ENCODE results near the gene DLST. TPM values are rescaled to one million over a fixed set of nuclear protein-coding genes. Genes with fewer than 3 reads are reported as not detected.

Gene DLST
- total and polyA plus RNA-seq, 4 donors: 47.7 to 86.2 (median 65.8) TPM

DNA sequence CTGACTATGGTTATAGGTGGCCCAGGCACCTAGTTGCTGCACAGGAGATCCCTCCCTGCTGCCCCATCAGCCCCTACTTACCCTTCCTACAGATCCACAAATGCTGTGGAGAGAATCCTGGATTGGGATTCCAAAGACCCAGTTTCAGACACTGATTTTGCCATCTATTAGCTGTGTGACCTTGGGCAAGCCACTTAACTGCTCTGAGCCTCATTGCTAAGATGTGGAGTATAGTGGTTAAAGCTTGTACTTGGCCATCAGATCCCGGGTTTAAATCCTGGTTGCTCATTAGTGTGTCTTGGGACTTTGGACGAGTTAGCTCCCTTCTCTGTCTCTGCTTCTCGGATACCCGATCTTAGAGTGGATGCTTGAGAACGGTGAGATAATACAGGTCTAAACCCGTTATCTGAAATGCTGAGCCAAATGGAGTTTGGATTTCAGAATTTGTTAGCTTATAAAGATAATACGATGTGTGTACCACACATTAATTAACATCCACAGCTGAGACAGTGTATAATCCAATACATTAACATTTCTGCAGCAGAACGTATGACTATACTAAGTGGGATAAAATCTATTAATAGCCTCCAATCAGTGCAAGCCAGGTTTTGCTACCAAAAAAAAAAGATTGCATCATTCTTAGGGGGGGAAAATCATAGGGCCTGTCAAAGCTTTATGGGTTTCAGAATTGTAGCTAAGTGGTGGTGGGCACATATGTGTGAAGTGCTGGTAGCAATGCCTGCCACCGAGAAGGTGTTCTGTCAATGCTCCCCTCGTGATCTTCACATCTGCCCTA lies 21.8 kb upstream of the DLST start:
- no peaks in the 10 kb centered on the region for H3K9me3 ChIP-seq (ENCODE audit: control insufficient read depth, insufficient read depth, low read length)
- no peak overlapping the region for H3K27ac ChIP-seq (ENCODE audit: low read depth, low read length)
- H3K4me1 ChIP-seq (ENCODE audit: control insufficient read depth, insufficient read depth, low read length): no peaks in the 10 kb centered on the region
- no peak overlapping the region for H3K4me3 ChIP-seq (ENCODE audit: low read depth, low read length)
- WGBS (ENCODE audit: insufficient coverage): 73% methylated on average over 2 of the region's 10 CpGs
- DNase-seq (ENCODE audit: low read depth in 4 of 6, low spot score in 6 of 6): no peak
- H3K27me3 ChIP-seq (ENCODE audit: control insufficient read depth, insufficient read depth, low read length): no peaks in the 10 kb centered on the region
- H3K36me3 ChIP-seq (ENCODE audit: control insufficient read depth, insufficient read depth, low read length): no peaks in the 10 kb centered on the region

- H3K4me1 ChIP-seq (ENCODE audit: control insufficient read depth, insufficient read depth, low read length): no peaks in the 10 kb centered on the region
- no peaks in the 10 kb centered on the region for H3K36me3 ChIP-seq (ENCODE audit: control insufficient read depth, insufficient read depth, low read length)
- peak; percentile 56 to 92 (median 75) for DNase-seq (ENCODE audit: low read depth in 4 of 6, low spot score in 6 of 6)
- no peak overlapping the region for H3K27ac ChIP-seq (ENCODE audit: low read depth, low read length)
- H3K4me3 ChIP-seq (ENCODE audit: low read depth, low read length): no peak overlapping the region
- WGBS (ENCODE audit: insufficient coverage): 24% methylated on average over 6 of the region's 7 CpGs
- no peaks in the 10 kb centered on the region for H3K27me3 ChIP-seq (ENCODE audit: control insufficient read depth, insufficient read depth, low read length)
- H3K9me3 ChIP-seq (ENCODE audit: control insufficient read depth, insufficient read depth, low read length): no peaks in the 10 kb centered on the region
Observed at GRCh38 chr14:74860899-74861733, 20.6 kb upstream of the DLST start.

DNA sequence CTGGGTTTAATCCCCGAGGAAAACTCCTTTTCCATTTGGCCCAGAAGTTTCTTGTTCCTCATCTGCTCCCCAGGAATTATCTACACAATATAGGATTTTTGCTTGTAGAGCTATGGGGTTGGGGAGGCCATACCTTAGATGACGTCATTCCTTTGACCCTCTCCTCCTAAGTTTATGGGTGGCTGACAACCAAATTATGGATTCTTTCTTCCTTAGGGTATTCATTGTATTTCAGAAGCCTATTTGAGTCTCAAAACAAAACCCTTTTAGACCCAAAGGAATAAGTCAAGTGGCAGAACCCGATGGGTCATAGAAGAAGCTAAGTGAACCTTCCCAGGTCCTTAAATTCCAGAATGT lies 20.0 kb upstream of the DLST start:
- Histone ChIP-seq H3K27me3 (ENCODE audit: control insufficient read depth, insufficient read depth, low read length) (no peaks in the 10 kb centered on the region), H3K27ac (ENCODE audit: low read depth, low read length) (no peak overlapping the region), H3K9me3 (ENCODE audit: control insufficient read depth, insufficient read depth, low read length) (no peaks in the 10 kb centered on the region), H3K36me3 (ENCODE audit: control insufficient read depth, insufficient read depth, low read length) (no peaks in the 10 kb centered on the region), H3K4me3 (ENCODE audit: low read depth, low read length) (no peak overlapping the region), H3K4me1 (ENCODE audit: control insufficient read depth, insufficient read depth, low read length) (no peaks in the 10 kb centered on the region)
- 83% methylated on average over 1 of the region's 3 CpGs for WGBS (ENCODE audit: insufficient coverage)
- DNase-seq (ENCODE audit: low read depth in 4 of 6, low spot score in 6 of 6): no peak

DNA sequence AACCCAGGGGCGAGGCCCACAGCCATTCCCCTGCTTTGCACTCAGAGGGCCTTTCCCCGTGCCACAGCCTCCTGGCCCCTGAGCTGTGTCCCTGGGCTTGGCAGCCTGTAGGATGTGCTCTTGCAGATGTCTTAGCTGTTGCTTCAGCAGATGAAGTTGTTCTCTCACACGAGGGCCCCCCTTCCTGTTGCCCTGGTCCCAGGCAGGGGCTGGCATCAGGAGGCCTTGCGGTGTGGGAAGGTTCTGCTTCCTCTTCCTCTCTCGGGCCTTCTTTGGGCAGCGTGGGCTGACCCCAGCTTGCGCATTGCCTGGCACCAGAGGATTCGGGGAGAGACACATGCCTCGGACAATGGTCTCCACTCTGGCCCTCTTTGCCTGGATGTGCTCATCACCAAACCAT lies 18.4 kb upstream of the DLST start:
- H3K4me1 ChIP-seq (ENCODE audit: control insufficient read depth, insufficient read depth, low read length): no peaks in the 10 kb centered on the region
- no peaks in the 10 kb centered on the region for H3K27me3 ChIP-seq (ENCODE audit: control insufficient read depth, insufficient read depth, low read length)
- H3K9me3 ChIP-seq (ENCODE audit: control insufficient read depth, insufficient read depth, low read length): no peaks in the 10 kb centered on the region
- H3K4me3 ChIP-seq (ENCODE audit: low read depth, low read length): no peak overlapping the region
- DNase-seq (ENCODE audit: low read depth in 4 of 6, low spot score in 6 of 6): no peak
- 85% methylated on average over 9 of the region's 9 CpGs for WGBS (ENCODE audit: insufficient coverage)
- H3K27ac ChIP-seq (ENCODE audit: low read depth, low read length): no peak overlapping the region
- H3K36me3 ChIP-seq (ENCODE audit: control insufficient read depth, insufficient read depth, low read length): no peaks in the 10 kb centered on the region

- Histone ChIP-seq H3K9me3 (ENCODE audit: control insufficient read depth, insufficient read depth, low read length) (no peaks in the 10 kb centered on the region), H3K27ac (ENCODE audit: low read depth, low read length) (no peak overlapping the region), H3K27me3 (ENCODE audit: control insufficient read depth, insufficient read depth, low read length) (no peaks in the 10 kb centered on the region), H3K36me3 (ENCODE audit: control insufficient read depth, insufficient read depth, low read length) (no peaks in the 10 kb centered on the region), H3K4me3 (ENCODE audit: low read depth, low read length) (no peak overlapping the region), H3K4me1 (ENCODE audit: control insufficient read depth, insufficient read depth, low read length) (no peaks in the 10 kb centered on the region)
- 94% methylated on average over 4 of the region's 9 CpGs for WGBS (ENCODE audit: insufficient coverage)
- DNase-seq (ENCODE audit: low read depth in 4 of 6, low spot score in 6 of 6): no peak
Observed at GRCh38 chr14:74864198-74864597, 17.5 kb upstream of the DLST start.

DNA sequence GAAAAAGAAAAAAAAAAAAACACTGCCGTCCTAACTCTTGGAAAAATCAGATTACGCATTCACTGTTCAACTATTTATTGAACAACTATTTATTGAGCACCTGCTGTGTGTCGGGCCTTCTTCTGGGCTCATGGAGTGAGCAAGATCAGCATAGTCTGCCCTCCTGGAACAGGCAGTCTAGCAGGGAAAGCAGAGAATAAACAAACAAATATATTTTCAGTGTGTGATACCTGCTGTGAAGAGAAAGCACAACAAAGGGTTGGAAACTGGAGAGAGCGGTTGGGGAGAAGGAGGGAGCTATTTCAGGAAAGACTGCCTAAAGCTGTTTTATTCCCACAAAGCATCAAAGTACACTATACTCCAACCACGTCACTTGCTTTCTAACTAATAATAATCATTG lies 16.6 kb upstream of the DLST start:
- H3K4me1 ChIP-seq (ENCODE audit: control insufficient read depth, insufficient read depth, low read length): no peaks in the 10 kb centered on the region
- no CpG with 5 or more reads among the region's 5 CpGs for WGBS (ENCODE audit: insufficient coverage)
- no peaks in the 10 kb centered on the region for H3K36me3 ChIP-seq (ENCODE audit: control insufficient read depth, insufficient read depth, low read length)

GRCh38 chr14:74866708-74867389 lies 14.9 kb upstream of the DLST start:
- WGBS (ENCODE audit: insufficient coverage): 75% methylated on average over 3 of the region's 3 CpGs
- Histone ChIP-seq H3K27ac (ENCODE audit: low read depth, low read length) (no peak overlapping the region), H3K4me3 (ENCODE audit: low read depth, low read length) (no peak overlapping the region), H3K36me3 (ENCODE audit: control insufficient read depth, insufficient read depth, low read length) (no peaks in the 10 kb centered on the region), H3K27me3 (ENCODE audit: control insufficient read depth, insufficient read depth, low read length) (no peaks in the 10 kb centered on the region), H3K9me3 (ENCODE audit: control insufficient read depth, insufficient read depth, low read length) (no peaks in the 10 kb centered on the region), H3K4me1 (ENCODE audit: control insufficient read depth, insufficient read depth, low read length) (no peaks in the 10 kb centered on the region)
- no peak for DNase-seq (ENCODE audit: low read depth in 4 of 6, low spot score in 6 of 6)

More for the DNA sequence above, 16.6 kb upstream of the DLST start:
- Histone ChIP-seq H3K27ac (ENCODE audit: low read depth, low read length) (no peak overlapping the region), H3K27me3 (ENCODE audit: control insufficient read depth, insufficient read depth, low read length) (no peaks in the 10 kb centered on the region), H3K4me3 (ENCODE audit: low read depth, low read length) (no peak overlapping the region), H3K9me3 (ENCODE audit: control insufficient read depth, insufficient read depth, low read length) (no peaks in the 10 kb centered on the region)
- peak in 1 of 6 donors; percentile 43 for DNase-seq (ENCODE audit: low read depth in 4 of 6, low spot score in 6 of 6)

DNA sequence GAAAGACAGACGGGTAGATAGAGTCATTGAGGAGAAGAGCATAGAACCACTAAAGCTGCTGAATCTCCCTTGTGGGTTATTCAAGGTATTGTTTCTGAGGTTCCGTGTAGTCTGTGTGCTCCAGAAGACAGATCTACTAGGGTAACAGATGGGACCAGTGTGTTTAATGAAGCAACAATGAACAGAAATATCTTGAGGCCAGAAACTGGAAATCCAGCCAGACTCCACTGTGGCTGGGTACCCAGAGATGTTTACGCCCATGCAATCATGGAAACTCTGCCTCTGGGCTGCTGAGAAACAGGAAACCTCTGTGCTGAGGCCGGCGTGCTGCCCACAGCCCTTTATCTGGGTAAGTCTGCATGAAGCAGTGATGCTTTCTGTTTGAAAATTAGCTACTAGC lies 14.0 kb upstream of the DLST start:
- peak in 2 of 6 donors; percentile 46 to 53 for DNase-seq (ENCODE audit: low read depth in 4 of 6, low spot score in 6 of 6)
- Histone ChIP-seq H3K9me3 (ENCODE audit: control insufficient read depth, insufficient read depth, low read length) (no peaks in the 10 kb centered on the region), H3K27me3 (ENCODE audit: control insufficient read depth, insufficient read depth, low read length) (no peaks in the 10 kb centered on the region), H3K4me1 (ENCODE audit: control insufficient read depth, insufficient read depth, low read length) (no peaks in the 10 kb centered on the region), H3K4me3 (ENCODE audit: low read depth, low read length) (no peak overlapping the region), H3K27ac (ENCODE audit: low read depth, low read length) (no peak overlapping the region), H3K36me3 (ENCODE audit: control insufficient read depth, insufficient read depth, low read length) (no peaks in the 10 kb centered on the region)
- WGBS (ENCODE audit: insufficient coverage): 62% methylated on average over 3 of the region's 5 CpGs

DNA sequence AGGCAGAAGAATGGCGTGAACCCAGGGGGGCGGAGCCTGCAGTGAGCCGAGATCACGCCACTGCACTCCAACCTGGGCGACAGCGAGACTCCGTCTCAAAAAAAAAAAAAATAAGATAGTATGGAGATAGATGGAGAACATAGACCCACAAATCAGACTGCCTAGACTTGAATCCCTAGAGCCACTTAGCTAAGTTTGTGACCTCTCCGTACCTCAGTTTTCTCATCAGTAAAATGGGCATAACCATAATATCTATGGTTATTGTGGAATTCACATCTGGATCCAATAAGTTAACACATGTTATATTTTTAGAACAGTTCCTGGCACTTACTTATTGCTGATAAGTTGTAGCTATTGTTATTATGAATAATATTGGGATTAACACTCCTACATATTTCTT lies 13.0 kb upstream of the DLST start:
- 98% methylated on average over 7 of the region's 8 CpGs for WGBS (ENCODE audit: insufficient coverage)
- Histone ChIP-seq H3K9me3 (ENCODE audit: control insufficient read depth, insufficient read depth, low read length) (no peaks in the 10 kb centered on the region), H3K4me3 (ENCODE audit: low read depth, low read length) (no peak overlapping the region), H3K27me3 (ENCODE audit: control insufficient read depth, insufficient read depth, low read length) (no peaks in the 10 kb centered on the region), H3K36me3 (ENCODE audit: control insufficient read depth, insufficient read depth, low read length) (no peaks in the 10 kb centered on the region), H3K27ac (ENCODE audit: low read depth, low read length) (no peak overlapping the region), H3K4me1 (ENCODE audit: control insufficient read depth, insufficient read depth, low read length) (no peaks in the 10 kb centered on the region)
- no peak for DNase-seq (ENCODE audit: low read depth in 4 of 6, low spot score in 6 of 6)

Data from spinal cord (tissue), 10 donors.